B cell (primary cell): ENCODE data around the gene SHPK. TPM values are rescaled to one million over a fixed set of nuclear protein-coding genes. Genes with fewer than 3 reads are reported as not detected.

Source experiments
- ATAC-seq: fragments of 200-7000 bp; cut with Tn5 transposase; one replicate; pipeline ENCODE4 v1.10.0; 2021; ENCODE audit warnings: low read depth, mild to moderate bottlenecking, moderate number of reproducible peaks, moderate library complexity
- CTCF ChIA-PET: fragments of 350-600 bp; sonication (Branson Sonifier 250); formaldehyde crosslinking; loops from one replicate; lab custom pipeline; 2021; ENCODE audit warnings: antibody characterized with exemption, inconsistent platforms; lab: Charles Lee
- POLR2A ChIA-PET: fragments of 350-600 bp; sonication (Branson Sonifier 250); formaldehyde crosslinking; loops from one replicate; lab custom pipeline; 2021; ENCODE audit warnings: antibody characterized with exemption; lab: Charles Lee
- DNase-seq: peaks from one replicate; pipeline ENCODE4 v3.0.0; 2013
- H2AFZ ChIP-seq: 2 replicates; pipeline ENCODE4 v1.6.1; 2012; ENCODE audit warnings: mild to moderate bottlenecking, low read depth, low read length; ENCODE audit not compliant: insufficient read depth, poor library complexity, severe bottlenecking
- H3K27ac ChIP-seq, 2 donors: 1 replicate in 1 of 2; 2 replicates in 1 of 2; pipeline ENCODE4 v1.5.1; 2012 to 2013; ENCODE audit warnings: low read length in 2 of 2, mild to moderate bottlenecking in 2 of 2, moderate library complexity in 1 of 2
- H3K27me3 ChIP-seq, 4 experiments: fragments of 200-600 bp in 1 of 4; sonication (generic) in 1 of 4; replicated peaks in 1 of 4; 1 replicate in 2 of 4; 2 replicates in 2 of 4; pipeline versions ENCODE4 v1.6.1 to v1.7.0; 2013 to 2016; ENCODE audit warnings: low read length in 3 of 4, mild to moderate bottlenecking in 2 of 4, mixed read lengths in 1 of 4, moderate library complexity in 1 of 4; ENCODE audit not compliant: insufficient read depth in 4 of 4, control insufficient read depth in 3 of 4; ENCODE audit errors: control extremely low read depth in 1 of 4
- H3K36me3 ChIP-seq, 2 experiments: replicated peaks in 1 of 2; 1 replicate in 1 of 2; 2 replicates in 1 of 2; pipeline versions ENCODE4 v1.6.1 to v1.7.1; 2013; ENCODE audit warnings: low read length in 1 of 2; ENCODE audit not compliant: insufficient read depth in 2 of 2, control insufficient read depth in 1 of 2; ENCODE audit errors: control extremely low read depth in 1 of 2, extremely low read depth in 1 of 2
- H3K4me1 ChIP-seq, 2 donors: fragments of 200-600 bp in 1 of 2; sonication (generic) in 1 of 2; 1 replicate in 1 of 2; 2 replicates in 1 of 2; pipeline versions ENCODE4 v1.5.1 to v1.6.1; 2013 to 2017; ENCODE audit warnings: low read length in 2 of 2; ENCODE audit not compliant: control insufficient read depth in 2 of 2, insufficient read depth in 2 of 2
- H3K4me2 ChIP-seq: replicated peaks from 2 replicates; pipeline ENCODE3; 2012; ENCODE audit warnings: mild to moderate bottlenecking, low read depth, low read length; ENCODE audit not compliant: poor library complexity, severe bottlenecking
- H3K4me3 ChIP-seq, 5 experiments: fragments of 200-600 bp in 1 of 5; sonication (generic) in 1 of 5; 1 replicate in 3 of 5; 2 replicates in 2 of 5; pipeline versions ENCODE4 v1.5.1 to v1.7.0; 2011 to 2016; ENCODE audit warnings: low read length in 4 of 5, mild to moderate bottlenecking in 4 of 5, low read depth in 2 of 5, control low read depth in 1 of 5, moderate library complexity in 1 of 5; ENCODE audit not compliant: insufficient read depth in 1 of 5; ENCODE audit errors: control extremely low read depth in 1 of 5, extremely low read depth in 1 of 5
- H3K79me2 ChIP-seq: fragments of 200-600 bp; sonication (generic); one replicate; pipeline ENCODE4 v1.6.0; 2016; ENCODE audit warnings: low read length; ENCODE audit not compliant: control insufficient read depth, insufficient read depth
- H3K9ac ChIP-seq: fragments of 200-600 bp; sonication (generic); 2 replicates; pipeline ENCODE4 v1.6.1; 2017; ENCODE audit warnings: mild to moderate bottlenecking, low read length, moderate library complexity
- H3K9me3 ChIP-seq, 3 donors: one replicate each; pipeline versions ENCODE4 v1.6.1 to v1.7.1; 2013; ENCODE audit warnings: low read length in 2 of 3; ENCODE audit not compliant: control insufficient read depth in 2 of 3, insufficient read depth in 1 of 3; ENCODE audit errors: control extremely low read depth in 1 of 3
- H4K20me1 ChIP-seq: 2 replicates; pipeline ENCODE4 v1.6.0; 2012; ENCODE audit warnings: mild to moderate bottlenecking, low read length; ENCODE audit not compliant: insufficient read depth, control insufficient read depth, poor library complexity, severe bottlenecking
- H3K27ac Mint-ChIP-seq: one replicate; pipeline ENCODE4 v1.8.0; 2021; ENCODE audit warnings: mixed read lengths
- H3K27me3 Mint-ChIP-seq: one replicate; pipeline ENCODE4 v1.8.0; 2021; ENCODE audit warnings: mixed read lengths
- H3K4me1 Mint-ChIP-seq: one replicate; pipeline ENCODE4 v1.8.0; 2021; ENCODE audit warnings: mixed read lengths
- H3K4me3 Mint-ChIP-seq: one replicate; pipeline ENCODE4 v1.8.0; 2021; ENCODE audit warnings: mixed read lengths
- H3K9me3 Mint-ChIP-seq: one replicate; pipeline ENCODE4 v1.8.0; 2022; ENCODE audit warnings: mixed read lengths; ENCODE audit not compliant: insufficient read depth
- EZH2 ChIP-seq: IDR thresholded peaks from 2 replicates; pipeline ENCODE4 v1.6.1; 2012; ENCODE audit warnings: borderline replicate concordance, low read depth, mild to moderate bottlenecking, moderate library complexity, low read length; ENCODE audit not compliant: insufficient read depth, poor library complexity, severe bottlenecking
- WGBS: methylation state at CpG from one replicate; pipeline ENCODE4 v1.1.5; 2013; ENCODE audit warnings: missing lambda C conversion rate; ENCODE audit not compliant: insufficient coverage; 5-methylcytosine and 5-hydroxymethylcytosine counted together
- intact Hi-C: fragments of 100-400 bp; cut with micrococcal nuclease; formaldehyde crosslinking; loops from one replicate; pipeline ENCODE4 v1.10.0; 2022
- polyA plus RNA-seq: library from polyadenylated mRNA; depleted of rRNA; stranded (reverse); fragments of >200 nt; gene quantifications from 2 replicates; pipeline ENCODE4 v1.2.3, GENCODE V29; 2012
- total RNA-seq, 2 donors: library from RNA; stranded (reverse); fragments of 120-200 nt in 1 of 2; gene quantifications; 1 replicate in 1 of 2; 2 replicates in 1 of 2; pipeline versions ENCODE4 v1.2.3 to v1.2.4, GENCODE V29; 2013 to 2022
- TF ChIP-seq, protein P1 (sequence below): fragments of 200-600 bp; IDR thresholded peaks from one replicate; pipeline ENCODE4 v1.8.0; 2022; ENCODE audit warnings: antibody characterized with exemption, mild to moderate bottlenecking

The SHPK gene
- total and polyA plus RNA-seq, 2 donors (not counting 1 experiment from before 2014, with no cell fraction given), result 5.9 to 16.1 TPM

DNA sequence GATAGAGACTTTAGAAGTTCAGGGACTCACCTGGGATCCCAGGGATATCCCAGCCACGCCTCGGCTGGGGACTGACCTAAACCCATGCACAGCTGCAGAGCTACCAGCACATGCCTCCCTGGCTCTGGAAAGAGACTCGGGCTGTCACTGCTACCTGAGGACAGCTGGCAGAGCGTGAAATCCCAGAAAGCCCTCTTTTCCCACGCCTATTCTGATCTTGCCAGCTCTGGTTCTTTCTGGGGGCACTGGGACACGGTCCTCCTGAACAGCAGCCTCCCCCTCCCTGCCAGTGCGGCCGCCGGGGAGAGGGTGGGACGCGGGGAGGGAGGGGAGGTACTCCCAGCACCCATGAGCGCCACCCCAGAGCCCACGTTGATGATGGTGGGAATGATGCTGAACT is 49.1 kb upstream of the SHPK start:
- H4K20me1 ChIP-seq, result peaks cover 68% of the 10 kb centered on the region
- H3K9ac ChIP-seq, result no peak overlapping the region
- intact Hi-C loops, result no loop called here
- peak; percentile 68 for DNase-seq
- H3K4me3 ChIP-seq, result no peak overlapping the region
- Mint-ChIP-seq H3K4me3 (peak overlapping the region; percentile 68), H3K27me3 (no peaks in the 10 kb centered on the region), H3K4me1 (peaks cover 60% of the 10 kb centered on the region), H3K9me3 (no peaks in the 10 kb centered on the region), H3K27ac (peak overlapping the region; percentile 89)
- H3K27ac ChIP-seq, result peak overlapping the region; percentile 64 to 70
- ATAC-seq, result no peak
- H3K36me3 ChIP-seq, result peaks cover 0 to 60% of the 10 kb centered on the region in 2 experiments
- WGBS, result 70% methylated on average over 5 of the region's 13 CpGs
- H3K79me2 ChIP-seq, result peaks cover 44% of the 10 kb centered on the region
- H3K27me3 ChIP-seq, result no peaks in the 10 kb centered on the region
- ChIA-PET CTCF (interaction anchor here (0.9 to 5.2 kb wide), 4 partner anchors 10 to 82 kb away, joined by 3 to 184 read pairs (median 13); partner anchors contain the start of gene HASPIN), POLR2A (interaction anchor here (0.6 to 1.4 kb wide), 5 partner anchors 10 to 47 kb away, joined by 3 to 8 read pairs (median 4); partner anchors contain the start of gene P2RX5)
- no peak overlapping the region for H2AFZ ChIP-seq
- H3K4me2 ChIP-seq, result peak overlapping the region; percentile 54
- peaks cover 40 to 71% of the 10 kb centered on the region in 2 donors for H3K4me1 ChIP-seq
- TF ChIP-seq, protein P1, sequence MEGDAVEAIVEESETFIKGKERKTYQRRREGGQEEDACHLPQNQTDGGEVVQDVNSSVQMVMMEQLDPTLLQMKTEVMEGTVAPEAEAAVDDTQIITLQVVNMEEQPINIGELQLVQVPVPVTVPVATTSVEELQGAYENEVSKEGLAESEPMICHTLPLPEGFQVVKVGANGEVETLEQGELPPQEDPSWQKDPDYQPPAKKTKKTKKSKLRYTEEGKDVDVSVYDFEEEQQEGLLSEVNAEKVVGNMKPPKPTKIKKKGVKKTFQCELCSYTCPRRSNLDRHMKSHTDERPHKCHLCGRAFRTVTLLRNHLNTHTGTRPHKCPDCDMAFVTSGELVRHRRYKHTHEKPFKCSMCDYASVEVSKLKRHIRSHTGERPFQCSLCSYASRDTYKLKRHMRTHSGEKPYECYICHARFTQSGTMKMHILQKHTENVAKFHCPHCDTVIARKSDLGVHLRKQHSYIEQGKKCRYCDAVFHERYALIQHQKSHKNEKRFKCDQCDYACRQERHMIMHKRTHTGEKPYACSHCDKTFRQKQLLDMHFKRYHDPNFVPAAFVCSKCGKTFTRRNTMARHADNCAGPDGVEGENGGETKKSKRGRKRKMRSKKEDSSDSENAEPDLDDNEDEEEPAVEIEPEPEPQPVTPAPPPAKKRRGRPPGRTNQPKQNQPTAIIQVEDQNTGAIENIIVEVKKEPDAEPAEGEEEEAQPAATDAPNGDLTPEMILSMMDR, result no peak
- TF ChIP-seq EZH2, result no peak
- H3K9me3 ChIP-seq, result peaks cover 0 to 7% (median 0%) of the 10 kb centered on the region in 3 donors

DNA sequence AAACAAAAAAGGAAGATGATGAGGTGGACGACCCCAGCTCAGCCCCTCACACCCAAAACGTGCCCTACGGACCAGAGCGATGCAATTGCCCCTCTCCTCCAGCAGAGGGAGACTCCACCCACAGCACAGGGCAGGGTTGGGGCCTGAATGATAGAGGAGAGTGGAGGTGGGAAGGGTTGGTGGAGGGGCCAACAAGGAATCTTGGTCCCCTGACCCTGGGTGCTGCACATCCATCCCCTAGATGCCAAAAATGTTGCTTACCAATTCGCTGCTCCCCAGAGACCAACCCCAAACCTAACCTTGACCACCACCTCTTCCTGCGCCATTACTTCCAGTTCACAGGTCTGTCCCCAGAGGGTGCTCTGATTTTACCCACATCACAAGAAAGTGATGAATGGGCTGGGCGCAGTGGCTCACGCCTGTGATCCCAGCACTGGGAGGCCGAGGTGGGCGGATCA is 47.0 kb upstream of the SHPK start:
- ChIA-PET POLR2A (interaction anchor here (0.6 to 1.8 kb wide), 4 partner anchors 12 to 166 kb away, joined by 3 to 12 read pairs (median 4); partner anchors contain the start of gene TRPV3), CTCF (interaction anchor here (0.6 to 5.2 kb wide), 24 partner anchors 10 to 635 kb away, joined by 3 to 184 read pairs (median 6); partner anchors contain the start of genes HASPIN, NCBP3 and P2RX5)
- Mint-ChIP-seq H3K27ac (peak overlapping the region; percentile 89), H3K9me3 (no peaks in the 10 kb centered on the region), H3K27me3 (no peaks in the 10 kb centered on the region), H3K4me1 (peaks cover 44% of the 10 kb centered on the region), H3K4me3 (peak overlapping the region; percentile 24)
- ATAC-seq, result peak; percentile 73
- Histone ChIP-seq H3K4me3 (no peak overlapping the region), H3K4me1 (peaks cover 19 to 50% of the 10 kb centered on the region in 2 donors), H3K36me3 (peaks cover 0 to 60% of the 10 kb centered on the region in 2 experiments), H3K79me2 (peaks cover 31% of the 10 kb centered on the region), H3K9ac (no peak overlapping the region), H4K20me1 (peaks cover 68% of the 10 kb centered on the region), H3K9me3 (peaks cover 0 to 7% (median 0%) of the 10 kb centered on the region in 3 donors), H2AFZ (no peak overlapping the region), H3K4me2 (peak overlapping the region; percentile 54), H3K27ac (peak overlapping the region; percentile 36 to 56), H3K27me3 (no peaks in the 10 kb centered on the region)
- TF ChIP-seq EZH2, result no peak
- TF ChIP-seq, protein P1, result peak; percentile 98
- DNase-seq, result peak; percentile 89
- intact Hi-C loops, result loop anchor here (2.0 kb wide), 5 partner anchors 14 to 144 kb away; partner anchors contain the start of genes EMC6, HASPIN and TAX1BP3
- 39% methylated on average over 4 of the region's 10 CpGs for WGBS
